T-helper 2 cell treated with Interferon-gamma antibody and Interleukin-4, amounts not matched to agents 100 ng/mL and 5 ng/mL, for 36 hours (primary cell): ENCODE results near the gene AK4. TPM values are rescaled to one million over a fixed set of nuclear protein-coding genes. Genes with fewer than 3 reads are reported as not detected.
"Not testable (repeated sequence)": the region's sequence is repeated elsewhere in the genome, so short reads cannot be mapped to it uniquely, and the experiment has no call there.

Experiments
- intact Hi-C: fragments of 100-400 bp; cut with micrococcal nuclease; formaldehyde crosslinking; loops from one replicate; pipeline ENCODE4 v1.15.1; 2023
- total RNA-seq: library from RNA; stranded (reverse); gene quantifications from 2 replicates; pipeline ENCODE4 v1.2.3, GENCODE V29; 2022

AK4 gene
- 44.0 and 48.5 TPM in 2 replicates for total RNA-seq

DNA sequence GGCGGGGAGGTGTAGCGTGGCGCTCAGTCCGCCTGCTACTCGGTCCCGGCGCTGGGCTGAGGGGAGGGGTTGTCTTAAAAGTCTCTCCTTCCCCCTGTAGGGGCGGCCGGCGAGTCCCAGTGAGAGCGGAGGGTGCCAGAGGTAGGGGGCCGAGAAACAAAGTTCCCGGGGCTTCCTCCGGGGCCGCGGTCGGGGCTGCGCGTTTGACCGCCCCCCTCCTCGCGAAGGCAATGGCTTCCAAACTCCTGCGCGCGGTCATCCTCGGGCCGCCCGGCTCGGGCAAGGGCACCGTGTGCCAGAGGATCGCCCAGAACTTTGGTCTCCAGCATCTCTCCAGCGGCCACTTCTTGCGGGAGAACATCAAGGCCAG, at the start of gene AK4:
AK4 (plus strand) TSS at position 26 of the 370 bp plus-strand sequence; CDS start at position 231, 205 bp downstream.
- intact Hi-C loops: loop anchor here (1.0 to 5.0 kb wide), 5 partner anchors 59 to 1774 kb away; partner anchors contain the start of genes DNAI4, JAK1, LEPR and LEPROT

GRCh38 chr1:65103807-65104206, 44.2 kb upstream of the AK4 start:
- intact Hi-C loops: no loop called here

DNA sequence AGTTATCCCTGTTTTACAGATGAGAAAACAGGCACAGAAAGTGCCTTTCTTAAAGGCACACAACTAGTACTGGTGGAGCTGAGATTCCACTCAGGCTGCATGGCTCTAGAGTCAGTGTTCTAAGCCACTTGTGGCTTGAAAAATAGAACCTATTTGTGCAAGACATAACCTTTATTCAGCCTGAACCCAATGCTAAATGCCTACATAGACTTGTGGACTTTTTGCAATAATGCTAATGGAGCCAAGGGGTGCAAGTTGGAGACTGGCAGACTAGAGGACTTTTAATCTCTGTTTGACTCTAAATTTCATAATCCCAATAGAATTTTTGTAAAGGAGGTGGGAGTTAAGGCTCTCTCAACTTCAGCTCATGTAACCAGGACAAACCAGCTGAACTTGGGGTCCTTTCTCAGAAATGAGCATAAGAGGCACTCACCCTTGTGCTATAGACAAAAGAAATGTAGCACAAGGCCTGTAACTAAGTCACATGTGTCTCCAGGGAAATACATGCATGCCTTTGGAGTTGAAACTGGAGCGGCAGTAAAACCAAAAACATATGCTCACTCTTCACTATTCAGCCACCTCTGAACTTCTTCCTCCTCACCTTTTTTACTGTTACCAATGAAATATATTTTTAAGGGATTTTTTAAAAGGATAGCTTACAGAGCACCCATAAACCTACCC, 43.0 kb upstream of the AK4 start:
- intact Hi-C loops: no loop called here

DNA sequence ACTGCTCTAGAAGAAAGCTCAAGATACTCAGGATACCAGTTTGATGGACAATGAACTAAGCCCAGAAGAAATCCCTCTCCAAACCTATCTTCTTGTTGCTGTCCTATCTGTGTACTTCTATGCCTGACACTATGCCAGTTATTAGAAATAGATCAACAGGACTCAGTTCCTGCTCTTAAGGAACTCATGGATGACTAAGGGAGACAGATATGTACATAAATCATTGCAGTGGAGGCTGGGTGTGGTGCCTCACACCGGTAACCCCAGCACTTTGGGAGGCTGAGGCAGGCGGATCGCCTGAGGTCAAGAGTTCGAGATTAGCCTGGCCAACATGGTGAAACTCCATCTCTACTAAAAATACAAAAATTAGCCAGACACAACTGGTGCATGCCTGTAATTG, 42.4 kb upstream of the AK4 start:
- intact Hi-C loops: no loop called here

DNA sequence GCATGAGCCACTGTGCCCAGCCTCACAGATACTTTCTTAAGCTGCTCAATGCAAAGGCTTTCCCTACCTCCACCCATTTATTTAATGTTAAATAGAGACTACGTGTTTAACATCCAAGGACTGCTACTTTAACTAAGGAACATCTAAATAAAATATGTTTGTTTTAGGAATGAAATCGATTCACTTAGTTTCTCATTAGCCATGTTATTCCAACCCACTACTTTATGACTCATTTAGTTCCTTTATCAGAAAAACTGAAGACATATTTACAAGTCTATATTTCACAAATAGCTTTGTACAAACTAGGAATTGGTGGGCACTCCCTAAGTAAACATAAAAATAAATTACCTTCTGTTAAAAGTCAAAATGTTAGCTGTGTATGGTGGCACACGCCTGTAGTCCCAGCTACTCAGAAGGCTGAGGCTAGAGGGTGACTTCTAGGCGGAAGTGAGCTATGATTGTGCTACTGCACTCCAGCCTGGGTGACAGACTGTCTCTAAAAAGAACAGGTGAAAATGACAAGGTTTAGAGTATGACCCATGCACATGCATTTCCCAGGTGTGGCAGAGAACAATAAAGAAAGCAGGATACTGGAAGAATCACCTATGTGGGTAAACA, 39.9 kb upstream of the AK4 start:
- intact Hi-C loops: no loop called here

DNA sequence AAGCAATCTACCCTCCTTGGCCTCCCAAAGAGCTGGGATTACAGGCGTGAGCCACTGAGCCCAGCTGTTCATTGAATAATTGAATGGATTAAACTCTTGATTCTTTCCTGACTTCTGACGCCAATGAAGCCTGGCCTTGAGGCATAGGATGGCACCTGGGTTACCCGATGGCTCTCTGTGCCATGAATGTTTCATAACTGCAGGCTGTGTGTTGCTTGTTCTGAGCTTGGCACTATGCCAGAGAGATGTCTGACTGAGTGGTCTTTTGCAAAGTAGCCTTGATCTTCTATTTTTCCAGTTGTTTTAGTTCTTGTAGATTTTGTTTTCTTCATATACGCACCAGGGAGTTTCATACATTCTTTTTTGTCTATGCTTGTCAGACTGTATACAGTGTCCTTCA, 38.5 kb upstream of the AK4 start:
- intact Hi-C loops: no loop called here

DNA sequence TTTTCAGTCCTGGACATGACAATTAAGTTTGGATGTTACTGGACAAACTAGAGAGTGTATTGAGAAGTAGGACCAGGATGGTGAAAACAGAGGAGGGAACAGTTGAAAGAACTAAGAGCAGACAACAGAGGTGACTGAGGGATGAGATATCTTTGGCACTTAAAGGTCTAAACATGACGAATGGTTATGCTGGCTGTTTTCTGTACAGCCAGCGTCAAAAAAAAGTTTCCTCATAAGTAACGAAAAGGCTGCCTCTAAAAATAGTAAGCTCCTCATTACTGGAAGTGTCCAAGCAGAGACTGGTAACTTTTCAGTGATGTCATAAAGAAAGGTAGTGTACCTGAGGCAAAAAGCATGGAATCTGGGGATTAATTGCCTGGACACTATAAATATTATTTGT, 35.2 kb upstream of the AK4 start:
- intact Hi-C loops: no loop called here

DNA sequence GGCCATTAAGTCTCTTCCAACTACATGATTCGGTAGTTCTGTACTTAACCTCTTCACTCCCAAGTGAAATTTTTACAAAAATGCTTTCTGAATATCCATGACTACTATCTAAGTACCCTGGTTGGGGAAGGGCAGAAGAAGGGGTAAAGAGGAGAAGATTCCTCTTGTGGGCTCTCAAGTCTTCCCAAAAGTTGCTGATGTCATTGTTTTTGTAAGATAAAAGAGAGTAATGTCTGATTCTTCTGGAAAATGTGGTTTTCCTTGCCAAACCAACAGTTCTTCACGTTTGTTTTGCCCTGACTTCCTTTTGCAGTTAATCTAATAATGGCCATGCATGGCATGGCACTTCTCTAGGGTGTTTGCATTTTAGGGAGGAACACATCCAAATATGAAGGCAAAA, 34.7 kb upstream of the AK4 start:
- intact Hi-C loops: no loop called here

DNA sequence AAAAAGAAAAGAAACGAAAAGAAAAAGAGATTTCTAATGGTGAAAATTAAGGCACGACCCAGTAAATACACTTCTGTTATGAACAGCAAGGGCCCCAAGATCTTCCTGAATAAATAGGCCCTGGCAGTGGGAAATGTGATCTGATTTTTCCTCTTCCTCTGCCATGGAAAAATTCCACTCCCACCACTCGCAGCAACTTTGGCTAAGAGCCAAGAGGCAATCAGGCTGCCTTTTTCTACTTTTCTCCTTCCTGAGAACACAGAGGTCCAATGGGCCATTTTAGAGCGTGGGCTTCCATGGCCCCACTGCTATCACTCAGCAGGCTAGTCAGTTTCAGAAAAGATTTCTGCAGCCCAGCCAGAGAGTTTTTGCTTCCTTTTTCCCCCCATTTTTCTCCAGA, 33.7 kb upstream of the AK4 start:
- intact Hi-C loops: no loop called here

DNA sequence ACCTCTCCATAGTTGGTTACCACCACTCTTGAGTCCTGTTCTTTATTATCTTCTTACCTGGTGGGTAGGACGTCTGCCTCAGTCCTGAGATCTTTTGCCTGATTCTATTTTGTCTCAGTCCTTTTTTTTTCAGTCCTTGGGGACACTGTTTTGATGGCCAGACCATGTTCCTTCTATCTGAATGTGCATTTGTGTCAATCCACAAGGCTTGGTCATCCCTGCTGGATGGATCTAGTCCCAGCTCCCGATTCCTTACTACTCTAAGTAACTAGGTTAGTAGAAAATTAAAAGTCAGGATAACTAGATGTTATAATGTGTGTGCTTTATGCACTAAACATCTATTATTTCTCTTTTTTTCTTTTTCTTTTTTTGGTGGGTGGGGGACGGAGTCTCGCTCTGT, 28.1 kb upstream of the AK4 start:
- intact Hi-C loops: no loop called here

- intact Hi-C loops: not testable (repeated sequence)
These were observed 18.9 kb upstream of the AK4 start for GRCh38 chr1:65129104-65129503.

- intact Hi-C loops: no loop called here
These were observed 9.5 kb upstream of the AK4 start for GRCh38 chr1:65138524-65138923.

DNA sequence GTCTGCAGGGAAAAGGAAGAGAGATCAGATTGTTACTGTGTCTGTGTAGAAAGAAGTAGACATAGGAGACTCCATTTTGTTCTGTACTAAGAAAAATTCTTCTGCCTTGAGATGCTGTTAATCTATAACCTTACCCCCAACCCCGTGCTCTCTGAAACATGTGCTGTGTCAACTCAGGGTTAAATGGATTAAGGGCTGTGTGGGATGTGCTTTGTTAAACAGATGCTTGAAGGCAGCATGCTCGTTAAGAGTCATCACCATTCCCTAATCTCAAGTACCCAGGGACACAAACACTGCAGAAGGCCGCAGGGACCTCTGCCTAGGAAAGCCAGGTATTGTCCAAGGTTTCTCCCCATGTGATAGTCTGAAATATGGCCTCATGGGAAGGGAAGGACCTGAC, 8.2 kb upstream of the AK4 start:
- intact Hi-C loops: not testable (repeated sequence)

DNA sequence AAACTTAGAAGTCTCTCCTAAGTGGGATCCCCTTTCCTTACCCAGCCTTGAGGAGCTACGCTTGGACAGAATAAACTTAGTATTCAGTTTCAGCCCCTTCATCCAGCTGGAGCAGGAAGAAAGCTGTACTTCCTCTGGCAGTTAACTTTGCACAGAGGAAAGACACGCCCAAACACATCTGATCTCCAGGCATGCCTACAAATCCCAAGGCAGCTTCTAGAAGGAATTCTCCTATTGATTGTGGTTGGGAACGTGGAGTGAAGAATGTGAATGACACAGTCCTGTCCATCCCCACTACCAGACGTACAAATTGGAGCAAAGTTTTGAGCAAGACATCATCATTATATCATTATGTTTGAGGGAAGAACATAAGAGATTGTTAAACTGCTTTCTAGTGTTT, 6.6 kb upstream of the AK4 start:
- intact Hi-C loops: no loop called here

DNA sequence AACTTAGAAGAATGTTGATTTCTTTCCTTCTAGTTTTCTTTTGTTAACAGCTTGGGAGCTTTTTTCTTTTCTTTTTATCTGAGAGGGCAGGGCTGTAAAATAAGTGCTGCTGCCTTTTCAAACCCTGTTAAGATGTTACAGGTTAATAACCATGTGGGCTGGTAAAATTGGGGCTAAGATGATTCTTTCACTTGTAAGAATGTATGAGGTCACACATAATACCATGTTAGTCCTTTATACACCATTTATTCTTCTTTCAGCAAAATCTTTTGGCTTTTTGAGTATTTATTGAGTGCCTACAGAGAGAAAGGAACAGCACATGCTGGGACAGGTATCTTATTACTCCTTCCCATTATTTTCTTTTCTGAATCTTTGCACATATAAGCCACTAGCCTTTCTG, 6.1 kb upstream of the AK4 start:
- intact Hi-C loops: no loop called here

DNA sequence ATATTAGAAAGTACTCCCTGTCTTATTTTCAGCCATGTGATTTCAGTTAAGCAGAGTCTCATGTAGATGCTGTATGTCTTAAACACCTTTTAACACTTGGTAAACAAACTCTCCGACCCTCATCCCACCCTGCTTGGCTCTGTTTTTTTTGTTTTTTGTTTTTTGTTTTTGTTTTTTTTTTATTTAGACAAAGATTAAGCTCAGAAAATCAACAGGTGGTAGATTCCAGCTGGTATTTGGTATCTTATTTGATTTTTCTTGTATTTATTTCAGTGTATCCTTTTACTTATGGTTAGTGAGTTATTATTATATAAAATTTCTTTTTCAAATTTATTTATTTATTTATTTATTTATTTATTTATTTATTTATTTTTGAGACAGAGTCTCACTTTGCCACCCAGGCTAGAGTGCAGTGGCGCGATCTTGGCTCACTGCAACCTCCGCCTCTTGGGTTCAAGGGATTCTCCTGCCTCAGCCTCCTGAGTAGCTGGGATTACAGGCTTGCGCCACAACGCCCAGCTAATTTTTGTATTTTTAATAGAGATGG, 4.8 kb upstream of the AK4 start:
- intact Hi-C loops: not testable (repeated sequence)

GRCh38 chr1:65146908-65147423, 1.0 kb upstream of the AK4 start:
- intact Hi-C loops: loop anchor here (2.0 to 5.0 kb wide), 3 partner anchors 60 to 1775 kb away; partner anchors contain the start of genes DNAI4 and MIER1

GRCh38 chr1:65147424-65148177, 402 bp upstream of the AK4 start:
- intact Hi-C loops: loop anchor here (1.0 to 5.0 kb wide), 6 partner anchors 60 to 1775 kb away; partner anchors contain the start of genes DNAI4, JAK1, LEPR and LEPROT

GRCh38 chr1:65148548-65149350, 746 bp downstream of the AK4 start:
- intact Hi-C loops: loop anchor here (1.0 to 5.0 kb wide), 5 partner anchors 59 to 1774 kb away; partner anchors contain the start of genes DNAI4, JAK1, LEPR and LEPROT

- intact Hi-C loops: loop anchor here (2.0 to 5.0 kb wide), 4 partner anchors 58 to 1773 kb away; partner anchors contain the start of genes DNAI4, LEPR, LEPROT and MIER1
These were observed 1.5 kb downstream of the AK4 start for GRCh38 chr1:65149351-65150107.
